Activated naive CD8-positive, alpha-beta T cell treated with anti-CD3 and anti-CD28 coated beads, Interleukin-2, amount 10 ng/mL, durations not matched to agents 7 days and 5 days (primary cell): ENCODE data around the gene OTOG. TPM values are rescaled to one million over a fixed set of nuclear protein-coding genes. Genes with fewer than 3 reads are reported as not detected.

Experiments
- ATAC-seq: fragments of 150-1000 bp; cut with Tn5 transposase; one replicate; pipeline ENCODE4 v1.10.0; 2021; ENCODE audit warnings: low read depth, moderate library complexity
- POLR2A ChIA-PET: fragments of 350-600 bp; sonication (Branson Sonifier 250); formaldehyde crosslinking; loops from one replicate; lab custom pipeline; 2021; ENCODE audit warnings: antibody characterized with exemption; lab: Charles Lee
- DNase-seq: peaks from one replicate; pipeline ENCODE4 v3.0.0; 2021
- H3K27ac Mint-ChIP-seq: one replicate; pipeline ENCODE4 v1.8.0; 2022; ENCODE audit warnings: mild to moderate bottlenecking, mixed read lengths
- H3K27me3 Mint-ChIP-seq: one replicate; pipeline ENCODE4 v1.8.0; 2022; ENCODE audit warnings: mild to moderate bottlenecking, moderate library complexity, mixed read lengths
- H3K36me3 Mint-ChIP-seq: one replicate; pipeline ENCODE4 v1.8.0; 2021; ENCODE audit warnings: mild to moderate bottlenecking, mixed read lengths
- H3K4me1 Mint-ChIP-seq: one replicate; pipeline ENCODE4 v1.8.0; 2021; ENCODE audit warnings: mixed read lengths
- H3K4me3 Mint-ChIP-seq: one replicate; pipeline ENCODE4 v1.8.0; 2022; ENCODE audit warnings: mild to moderate bottlenecking, moderate library complexity, mixed read lengths
- H3K9me3 Mint-ChIP-seq: one replicate; pipeline ENCODE4 v1.8.0; 2021; ENCODE audit warnings: mixed read lengths
- total RNA-seq, 2 experiments: library from RNA; stranded (reverse); gene quantifications; one replicate each; pipeline ENCODE4 v1.2.3, GENCODE V29; 2021

OTOG gene
- total RNA-seq, 2 experiments from 2014 or later, result not detected

- H3K36me3 Mint-ChIP-seq, result no peaks in the 10 kb centered on the region
- H3K4me1 Mint-ChIP-seq, result peaks cover 2% of the 10 kb centered on the region
- DNase-seq, result no peak
- H3K27me3 Mint-ChIP-seq, result peaks cover 18% of the 10 kb centered on the region
- H3K4me3 Mint-ChIP-seq, result no peak overlapping the region
- H3K9me3 Mint-ChIP-seq, result no peaks in the 10 kb centered on the region
- no peak for ATAC-seq
- no peak overlapping the region for H3K27ac Mint-ChIP-seq
- POLR2A ChIA-PET, result no interaction called here
These were observed 9.8 kb upstream of the OTOG start for GRCh38 chr11:17537261-17537660.

GRCh38 chr11:17538054-17538453, 9.0 kb upstream of the OTOG start:
- Mint-ChIP-seq H3K4me1 (peaks cover 2% of the 10 kb centered on the region), H3K4me3 (no peak overlapping the region), H3K36me3 (no peaks in the 10 kb centered on the region), H3K9me3 (no peaks in the 10 kb centered on the region), H3K27ac (no peak overlapping the region), H3K27me3 (peaks cover 25% of the 10 kb centered on the region)
- no peak for DNase-seq
- ATAC-seq, result no peak
- POLR2A ChIA-PET, result no interaction called here

- no peak for ATAC-seq
- Mint-ChIP-seq H3K27ac (no peak overlapping the region), H3K9me3 (no peaks in the 10 kb centered on the region), H3K27me3 (peaks cover 27% of the 10 kb centered on the region), H3K36me3 (no peaks in the 10 kb centered on the region), H3K4me1 (peaks cover 2% of the 10 kb centered on the region), H3K4me3 (no peak overlapping the region)
- POLR2A ChIA-PET, result no interaction called here
- DNase-seq, result no peak
These were observed 8.3 kb upstream of the OTOG start for GRCh38 chr11:17538731-17539130.

GRCh38 chr11:17540807-17541206, 6.3 kb upstream of the OTOG start:
- Mint-ChIP-seq H3K27ac (no peak overlapping the region), H3K4me3 (no peak overlapping the region), H3K27me3 (peaks cover 29% of the 10 kb centered on the region), H3K4me1 (peaks cover 3% of the 10 kb centered on the region), H3K36me3 (no peaks in the 10 kb centered on the region), H3K9me3 (no peaks in the 10 kb centered on the region)
- ATAC-seq (no peak), DNase-seq (no peak)
- POLR2A ChIA-PET, result no interaction called here

GRCh38 chr11:17541330-17541885, 5.7 kb upstream of the OTOG start:
- H3K27ac Mint-ChIP-seq, result no peak overlapping the region
- peaks cover 34% of the 10 kb centered on the region for H3K27me3 Mint-ChIP-seq
- no peak overlapping the region for H3K4me3 Mint-ChIP-seq
- no peak for ATAC-seq
- DNase-seq, result no peak
- no peaks in the 10 kb centered on the region for H3K9me3 Mint-ChIP-seq
- no peaks in the 10 kb centered on the region for H3K36me3 Mint-ChIP-seq
- POLR2A ChIA-PET, result no interaction called here
- H3K4me1 Mint-ChIP-seq, result peaks cover 3% of the 10 kb centered on the region

- Mint-ChIP-seq H3K36me3 (no peaks in the 10 kb centered on the region), H3K4me3 (no peak overlapping the region), H3K27ac (no peak overlapping the region), H3K4me1 (peaks cover 4% of the 10 kb centered on the region), H3K27me3 (peaks cover 37% of the 10 kb centered on the region), H3K9me3 (no peaks in the 10 kb centered on the region)
- POLR2A ChIA-PET, result no interaction called here
- DNase-seq, result no peak
- no peak for ATAC-seq
These were observed 4.8 kb upstream of the OTOG start for GRCh38 chr11:17542249-17542648.

- Mint-ChIP-seq H3K9me3 (no peaks in the 10 kb centered on the region), H3K27ac (no peak overlapping the region), H3K4me3 (no peak overlapping the region), H3K27me3 (peaks cover 41% of the 10 kb centered on the region), H3K4me1 (peaks cover 8% of the 10 kb centered on the region), H3K36me3 (no peaks in the 10 kb centered on the region)
- DNase-seq, result no peak
- POLR2A ChIA-PET, result no interaction called here
- ATAC-seq, result no peak
These were observed 4.0 kb upstream of the OTOG start for GRCh38 chr11:17543041-17543440.

GRCh38 chr11:17543574-17544180, 3.4 kb upstream of the OTOG start:
- no peak overlapping the region for H3K27ac Mint-ChIP-seq
- no peak overlapping the region for H3K4me3 Mint-ChIP-seq
- no peaks in the 10 kb centered on the region for H3K9me3 Mint-ChIP-seq
- POLR2A ChIA-PET, result no interaction called here
- H3K36me3 Mint-ChIP-seq, result no peaks in the 10 kb centered on the region
- H3K4me1 Mint-ChIP-seq, result peaks cover 8% of the 10 kb centered on the region
- H3K27me3 Mint-ChIP-seq, result peaks cover 47% of the 10 kb centered on the region
- DNase-seq (no peak), ATAC-seq (no peak)

- peaks cover 46% of the 10 kb centered on the region for H3K27me3 Mint-ChIP-seq
- no peaks in the 10 kb centered on the region for H3K9me3 Mint-ChIP-seq
- H3K36me3 Mint-ChIP-seq, result no peaks in the 10 kb centered on the region
- peaks cover 11% of the 10 kb centered on the region for H3K4me1 Mint-ChIP-seq
- no peak for ATAC-seq
- no peak within 1 kb of the TSS for H3K4me3 Mint-ChIP-seq
- H3K27ac Mint-ChIP-seq, result no peak within 1 kb of the TSS
- POLR2A ChIA-PET, result no interaction called here
- DNase-seq, result peak; percentile 53
These were observed 2.9 kb upstream of the OTOG start, which contains the start of gene USH1C for GRCh38 chr11:17544181-17544622. Gene USH1C (minus strand): TSS chr11:17544416. CDS start chr11:17544307, 109 bp downstream.

GRCh38 chr11:17546240-17546639, 819 bp upstream of the OTOG start:
- H3K27me3 Mint-ChIP-seq, result peaks cover 50% of the 10 kb centered on the region
- POLR2A ChIA-PET, result no interaction called here

GRCh38 chr11:17547932-17548331, 873 bp downstream of the OTOG start:
- Mint-ChIP-seq H3K27ac (no peak overlapping the region), H3K36me3 (no peaks in the 10 kb centered on the region), H3K4me3 (no peak overlapping the region), H3K4me1 (peaks cover 28% of the 10 kb centered on the region), H3K27me3 (peaks cover 44% of the 10 kb centered on the region), H3K9me3 (no peaks in the 10 kb centered on the region)
- POLR2A ChIA-PET, result no interaction called here
- ATAC-seq, result no peak
- DNase-seq, result no peak

More at GRCh38 chr11:17546240-17546639, 819 bp upstream of the OTOG start:
- Mint-ChIP-seq H3K27ac (no peak overlapping the region), H3K9me3 (no peaks in the 10 kb centered on the region), H3K4me1 (peaks cover 22% of the 10 kb centered on the region), H3K36me3 (no peaks in the 10 kb centered on the region), H3K4me3 (no peak overlapping the region)
- DNase-seq (no peak), ATAC-seq (no peak)

- no peaks in the 10 kb centered on the region for H3K36me3 Mint-ChIP-seq
- no peak overlapping the region for H3K4me3 Mint-ChIP-seq
- POLR2A ChIA-PET, result no interaction called here
- H3K27me3 Mint-ChIP-seq, result peaks cover 43% of the 10 kb centered on the region
- peaks cover 28% of the 10 kb centered on the region for H3K4me1 Mint-ChIP-seq
- DNase-seq, result no peak
- no peak overlapping the region for H3K27ac Mint-ChIP-seq
- no peak for ATAC-seq
- no peaks in the 10 kb centered on the region for H3K9me3 Mint-ChIP-seq
These were observed 1.4 kb downstream of the OTOG start for GRCh38 chr11:17548444-17548843.

GRCh38 chr11:17550450-17551346, 3.6 kb downstream of the OTOG start:
- peaks cover 33% of the 10 kb centered on the region for H3K27me3 Mint-ChIP-seq
- H3K4me3 Mint-ChIP-seq, result peak overlapping the region; percentile 55
- H3K36me3 Mint-ChIP-seq, result no peaks in the 10 kb centered on the region
- DNase-seq, result no peak
- peak; percentile 86 for ATAC-seq
- H3K27ac Mint-ChIP-seq, result peak overlapping the region; percentile 81
- H3K4me1 Mint-ChIP-seq, result peaks cover 26% of the 10 kb centered on the region
- POLR2A ChIA-PET, result no interaction called here
- H3K9me3 Mint-ChIP-seq, result no peaks in the 10 kb centered on the region
